GM12878 (cell line): ENCODE measurements around the gene PAPOLG. TPM values are rescaled to one million over a fixed set of nuclear protein-coding genes. Genes with fewer than 3 reads are reported as not detected.

Experiments used
- ATAC-seq: fragments of 200-7000 bp; cut with Tn5 transposase; 3 replicates; pipeline ENCODE4 v1.9.1; 2020; ENCODE audit warnings: mild to moderate bottlenecking, moderate library complexity
- BruUV-seq: library from RNA; stranded (reverse); fragments of 400-500 nt; replicated peaks from 2 replicates; lab custom pipeline; 2021; lab: Mats Ljungman, UMichigan
- CTCF ChIA-PET: fragments of 300-600 bp; sonication (Branson Sonifier 250); formaldehyde crosslinking; extraction: SDS; loops from one replicate; lab custom pipeline; 2021; ENCODE audit warnings: inconsistent platforms; lab: Yijun Ruan, JAX
- POLR2A ChIA-PET: fragments of 350-600 bp; formaldehyde crosslinking; extraction: SDS; loops from one replicate; lab custom pipeline; 2021; ENCODE audit warnings: inconsistent platforms; lab: Charles Lee
- RAD21 ChIA-PET: fragments of 300-600 bp; sonication (Branson Sonifier 250); formaldehyde crosslinking; loops from one replicate; lab custom pipeline; 2023; ENCODE audit warnings: antibody characterized with exemption; ENCODE audit not compliant: unreplicated experiment; lab: Charles Lee
- SMC1A ChIA-PET: fragments of 300-600 bp; sonication (Branson Sonifier 250); formaldehyde crosslinking; loops from one replicate; lab custom pipeline; 2023; ENCODE audit not compliant: unreplicated experiment, uncharacterized antibody; lab: Charles Lee
- DNase-seq: peaks from one replicate; pipeline ENCODE4 v3.0.0-alpha.2; 2011; ENCODE audit warnings: low read depth, low spot score
- FAIRE-seq: peaks from 3 replicates; lab custom pipeline; 2011; peaks lifted over from hg19 to GRCh38; lab: Jason Lieb, UNC
- H2AFZ ChIP-seq: 2 replicates; pipeline ENCODE4 v1.6.0; 2011; ENCODE audit warnings: low read depth, low read length, control low read depth; ENCODE audit not compliant: control insufficient read depth
- H3K27ac ChIP-seq: 2 replicates; pipeline ENCODE4 v1.5.1; 2011; ENCODE audit warnings: control low read depth; ENCODE audit not compliant: control insufficient read depth, insufficient read depth
- H3K27me3 ChIP-seq, 2 experiments: replicated peaks in 1 of 2; 2 replicates each; pipeline versions ENCODE4 v1.6.0 to v1.6.1; 2011; ENCODE audit warnings: low read length in 1 of 2; ENCODE audit not compliant: control insufficient read depth in 2 of 2, insufficient read depth in 2 of 2
- H3K36me3 ChIP-seq, 2 experiments: 2 replicates each; pipeline ENCODE4 v1.5.1; 2011; ENCODE audit warnings: low read length in 1 of 2; ENCODE audit not compliant: control insufficient read depth in 2 of 2, insufficient read depth in 2 of 2
- H3K4me1 ChIP-seq: 2 replicates; pipeline ENCODE4 v1.6.1; 2011; ENCODE audit warnings: mild to moderate bottlenecking, low read length, moderate library complexity, mixed read lengths; ENCODE audit not compliant: control insufficient read depth, insufficient read depth
- H3K4me2 ChIP-seq: 2 replicates; pipeline ENCODE4 v1.6.0; 2011; ENCODE audit warnings: control low read depth; ENCODE audit not compliant: control insufficient read depth, insufficient read depth
- H3K4me3 ChIP-seq: fragments of 200-600 bp; sonication (generic); 2 replicates; pipeline ENCODE4 v1.5.1; 2016
- H3K79me2 ChIP-seq: 2 replicates; pipeline ENCODE4 v1.6.0; 2011; ENCODE audit warnings: low read length; ENCODE audit not compliant: control insufficient read depth, insufficient read depth
- H3K9ac ChIP-seq: 2 replicates; pipeline ENCODE4 v1.8.0; 2011; ENCODE audit warnings: low read length, control low read depth, mixed read lengths; ENCODE audit not compliant: control insufficient read depth, insufficient read depth
- H3K9me3 ChIP-seq: replicated peaks from 3 replicates; pipeline ENCODE4 v1.5.1; 2011; ENCODE audit warnings: mild to moderate bottlenecking, low read length; ENCODE audit not compliant: control insufficient read depth, insufficient read depth
- H4K20me1 ChIP-seq: 2 replicates; pipeline ENCODE4 v1.6.0; 2011; ENCODE audit not compliant: control insufficient read depth, insufficient read depth
- BACH1 ChIP-seq: fragments of 450-650 bp; IDR thresholded peaks from 2 replicates; pipeline ENCODE4 v1.6.1; 2017; ENCODE audit warnings: mild to moderate bottlenecking, borderline replicate concordance
- E2F4 ChIP-seq: IDR thresholded peaks from 2 replicates; pipeline ENCODE4 v1.6.1; 2012; ENCODE audit warnings: low read depth, low read length, improper control_type of control experiment
- IKZF1 ChIP-seq: fragments of 450-650 bp; conservative IDR thresholded peaks from 2 replicates; pipeline ENCODE4 v1.6.1; 2017; ENCODE audit warnings: antibody characterized with exemption, mild to moderate bottlenecking
- JUND ChIP-seq: IDR thresholded peaks from 2 replicates; pipeline ENCODE4 v1.6.1; 2012; ENCODE audit warnings: low read depth, mild to moderate bottlenecking, low read length, improper control_type of control experiment, moderate library complexity
- PAX8 ChIP-seq: fragments of 450-650 bp; IDR thresholded peaks from 2 replicates; pipeline ENCODE4 v1.6.1; 2017; ENCODE audit warnings: mild to moderate bottlenecking, moderate library complexity
- PML ChIP-seq: IDR thresholded peaks from 2 replicates; pipeline ENCODE4 v1.6.1; 2012; ENCODE audit warnings: low read length, inconsistent platforms
- RB1 ChIP-seq: fragments of 450-650 bp; formaldehyde crosslinking; IDR thresholded peaks from 2 replicates; pipeline ENCODE4 v1.6.1; 2017; ENCODE audit warnings: mild to moderate bottlenecking, borderline replicate concordance
- RFX5 ChIP-seq: IDR thresholded peaks from 2 replicates; pipeline ENCODE4 v1.6.1; 2011; ENCODE audit warnings: low read depth, low read length, improper control_type of control experiment
- SMAD1 ChIP-seq: fragments of 450-650 bp; IDR thresholded peaks from 2 replicates; pipeline ENCODE4 v1.6.1; 2018; ENCODE audit warnings: mild to moderate bottlenecking, low read depth; ENCODE audit not compliant: partially characterized antibody
- SUPT20H ChIP-seq: IDR thresholded peaks from 2 replicates; pipeline ENCODE4 v1.6.1; 2011; ENCODE audit warnings: low read depth, mild to moderate bottlenecking, low read length, moderate library complexity, borderline replicate concordance; ENCODE audit not compliant: control insufficient read depth
- TCF12 ChIP-seq: IDR thresholded peaks from 2 replicates; pipeline ENCODE4 v1.6.1; 2011; ENCODE audit warnings: low read depth, mild to moderate bottlenecking, low read length
- ZNF384 ChIP-seq: IDR thresholded peaks from 2 replicates; pipeline ENCODE4 v1.6.1; 2012; ENCODE audit warnings: low read depth, mild to moderate bottlenecking, low read length, improper control_type of control experiment, borderline replicate concordance
- ZZZ3 ChIP-seq: IDR thresholded peaks from 2 replicates; pipeline ENCODE4 v1.6.1; 2011; ENCODE audit warnings: low read depth; ENCODE audit not compliant: control insufficient read depth, insufficient read length
- WGBS: methylation state at CpG from one replicate; pipeline ENCODE4 v1.1.6; 2016; ENCODE audit warnings: low lambda C conversion rate; ENCODE audit not compliant: insufficient replicate concordance, insufficient coverage; ENCODE audit errors: missing lambda C conversion rate; 5-methylcytosine and 5-hydroxymethylcytosine counted together
- in situ Hi-C: fragments of 300-500 bp; cut with MboI; formaldehyde crosslinking; loops from 9 replicates; pipeline ENCODE4 v1.14.3; 2018; ENCODE audit warnings: mixed read lengths
- intact Hi-C: fragments of 100-400 bp; cut with micrococcal nuclease; formaldehyde crosslinking; loops from one replicate; pipeline ENCODE4 v1.14.2; 2022; ENCODE audit not compliant: unreplicated experiment
- polyA plus RNA-seq, 11 experiments: library from polyadenylated mRNA; depleted of rRNA in 4 of 11; unstranded in 6 of 11; stranded (reverse) in 5 of 11; fragments of >200 nt; fragmentation: Nextera tagmentation in 4 of 11; fragmentation: Illumina TruSeq in 1 of 11; extraction: Ambion mirVana in 4 of 11; extraction: Trizol in 1 of 11; gene quantifications; 1 replicate in 1 of 11; 2 replicates in 10 of 11; pipeline versions ENCODE4 v1.2.1 to v1.2.3, GENCODE V29; 2011 to 2016; ENCODE audit warnings: inconsistent platforms in 2 of 11, missing spikeins in 2 of 11, low read depth in 1 of 11
- total RNA-seq, 4 experiments: library from RNA; depleted of rRNA in 3 of 4; stranded (reverse); fragments of >200 nt in 3 of 4; fragmentation: Illumina TruSeq in 1 of 4; extraction: Trizol in 1 of 4; gene quantifications; 2 replicates each; pipeline versions ENCODE4 v1.2.1 to v1.2.3, GENCODE V29; 2013 to 2021
- TF ChIP-seq, protein P1 (sequence below): fragments of 450-650 bp; IDR thresholded peaks from 2 replicates; pipeline ENCODE4 v1.6.1; 2016; ENCODE audit warnings: mild to moderate bottlenecking, moderate library complexity, borderline replicate concordance
- TF ChIP-seq, protein P2 (sequence below): IDR thresholded peaks from 2 replicates; pipeline ENCODE4 v1.6.1; 2012; ENCODE audit warnings: mild to moderate bottlenecking, low read depth, low read length
- TF ChIP-seq, protein P3 (sequence below): IDR thresholded peaks from 2 replicates; pipeline ENCODE4 v1.6.1; 2012; ENCODE audit warnings: low read depth, low read length, improper control_type of control experiment

Gene PAPOLG
- total and polyA plus RNA-seq, 10 of the 15 experiments (the other 5 are each of a cell fraction or from before 2014, with no cell fraction given) = 4.2 to 15.8 (median 10.7) TPM

- H3K4me3 ChIP-seq = no peak overlapping the region
- peaks cover 5% of the 10 kb centered on the region for H3K4me1 ChIP-seq
- ChIA-PET CTCF (interaction anchor here (0.6 to 1.9 kb wide), 2 partner anchors 114 to 175 kb away, joined by 3 to 15 read pairs; no protein-coding TSS in a partner anchor), SMC1A (interaction anchor here (0.8 to 1.0 kb wide), 2 partner anchors 8 to 163 kb away, joined by 4 read pairs; no protein-coding TSS in a partner anchor), POLR2A (interaction anchor here (0.6 to 0.7 kb wide), 3 partner anchors 12 to 147 kb away, joined by 3 to 6 read pairs (median 5); no protein-coding TSS in a partner anchor), RAD21 (interaction anchor here (1.2 to 1.4 kb wide), 3 partner anchors 16 to 176 kb away, joined by 3 to 4 read pairs (median 4); no protein-coding TSS in a partner anchor)
- BruUV-seq = no TSS peak
- no peak overlapping the region for H2AFZ ChIP-seq
- no peak overlapping the region for H3K9ac ChIP-seq
- no peaks in the 10 kb centered on the region for H3K79me2 ChIP-seq
- intact Hi-C loops (no loop called here), in situ Hi-C loops (no loop called here)
- no peaks in the 10 kb centered on the region for H3K36me3 ChIP-seq
- no peak for ATAC-seq
- H3K27me3 ChIP-seq = no peaks in the 10 kb centered on the region
- no peaks in the 10 kb centered on the region for H4K20me1 ChIP-seq
- WGBS = 88% methylated on average over 4 of the region's 4 CpGs
- no peak for DNase-seq
- H3K4me2 ChIP-seq = no peak overlapping the region
- no peak overlapping the region for H3K27ac ChIP-seq
- H3K9me3 ChIP-seq = no peaks in the 10 kb centered on the region
- FAIRE-seq = no peak
- TF ChIP-seq RFX5 = no peak
- TF ChIP-seq, protein P1, sequence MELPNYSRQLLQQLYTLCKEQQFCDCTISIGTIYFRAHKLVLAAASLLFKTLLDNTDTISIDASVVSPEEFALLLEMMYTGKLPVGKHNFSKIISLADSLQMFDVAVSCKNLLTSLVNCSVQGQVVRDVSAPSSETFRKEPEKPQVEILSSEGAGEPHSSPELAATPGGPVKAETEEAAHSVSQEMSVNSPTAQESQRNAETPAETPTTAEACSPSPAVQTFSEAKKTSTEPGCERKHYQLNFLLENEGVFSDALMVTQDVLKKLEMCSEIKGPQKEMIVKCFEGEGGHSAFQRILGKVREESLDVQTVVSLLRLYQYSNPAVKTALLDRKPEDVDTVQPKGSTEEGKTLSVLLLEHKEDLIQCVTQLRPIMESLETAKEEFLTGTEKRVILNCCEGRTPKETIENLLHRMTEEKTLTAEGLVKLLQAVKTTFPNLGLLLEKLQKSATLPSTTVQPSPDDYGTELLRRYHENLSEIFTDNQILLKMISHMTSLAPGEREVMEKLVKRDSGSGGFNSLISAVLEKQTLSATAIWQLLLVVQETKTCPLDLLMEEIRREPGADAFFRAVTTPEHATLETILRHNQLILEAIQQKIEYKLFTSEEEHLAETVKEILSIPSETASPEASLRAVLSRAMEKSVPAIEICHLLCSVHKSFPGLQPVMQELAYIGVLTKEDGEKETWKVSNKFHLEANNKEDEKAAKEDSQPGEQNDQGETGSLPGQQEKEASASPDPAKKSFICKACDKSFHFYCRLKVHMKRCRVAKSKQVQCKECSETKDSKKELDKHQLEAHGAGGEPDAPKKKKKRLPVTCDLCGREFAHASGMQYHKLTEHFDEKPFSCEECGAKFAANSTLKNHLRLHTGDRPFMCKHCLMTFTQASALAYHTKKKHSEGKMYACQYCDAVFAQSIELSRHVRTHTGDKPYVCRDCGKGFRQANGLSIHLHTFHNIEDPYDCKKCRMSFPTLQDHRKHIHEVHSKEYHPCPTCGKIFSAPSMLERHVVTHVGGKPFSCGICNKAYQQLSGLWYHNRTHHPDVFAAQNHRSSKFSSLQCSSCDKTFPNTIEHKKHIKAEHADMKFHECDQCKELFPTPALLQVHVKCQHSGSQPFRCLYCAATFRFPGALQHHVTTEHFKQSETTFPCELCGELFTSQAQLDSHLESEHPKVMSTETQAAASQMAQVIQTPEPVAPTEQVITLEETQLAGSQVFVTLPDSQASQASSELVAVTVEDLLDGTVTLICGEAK = no peak
- TF ChIP-seq IKZF1 = no peak
- no peak for TF ChIP-seq BACH1
- no peak for TF ChIP-seq JUND
- TF ChIP-seq SMAD1 = no peak
- TF ChIP-seq PAX8 = no peak
- no peak for TF ChIP-seq PML
- TF ChIP-seq, protein P2, sequence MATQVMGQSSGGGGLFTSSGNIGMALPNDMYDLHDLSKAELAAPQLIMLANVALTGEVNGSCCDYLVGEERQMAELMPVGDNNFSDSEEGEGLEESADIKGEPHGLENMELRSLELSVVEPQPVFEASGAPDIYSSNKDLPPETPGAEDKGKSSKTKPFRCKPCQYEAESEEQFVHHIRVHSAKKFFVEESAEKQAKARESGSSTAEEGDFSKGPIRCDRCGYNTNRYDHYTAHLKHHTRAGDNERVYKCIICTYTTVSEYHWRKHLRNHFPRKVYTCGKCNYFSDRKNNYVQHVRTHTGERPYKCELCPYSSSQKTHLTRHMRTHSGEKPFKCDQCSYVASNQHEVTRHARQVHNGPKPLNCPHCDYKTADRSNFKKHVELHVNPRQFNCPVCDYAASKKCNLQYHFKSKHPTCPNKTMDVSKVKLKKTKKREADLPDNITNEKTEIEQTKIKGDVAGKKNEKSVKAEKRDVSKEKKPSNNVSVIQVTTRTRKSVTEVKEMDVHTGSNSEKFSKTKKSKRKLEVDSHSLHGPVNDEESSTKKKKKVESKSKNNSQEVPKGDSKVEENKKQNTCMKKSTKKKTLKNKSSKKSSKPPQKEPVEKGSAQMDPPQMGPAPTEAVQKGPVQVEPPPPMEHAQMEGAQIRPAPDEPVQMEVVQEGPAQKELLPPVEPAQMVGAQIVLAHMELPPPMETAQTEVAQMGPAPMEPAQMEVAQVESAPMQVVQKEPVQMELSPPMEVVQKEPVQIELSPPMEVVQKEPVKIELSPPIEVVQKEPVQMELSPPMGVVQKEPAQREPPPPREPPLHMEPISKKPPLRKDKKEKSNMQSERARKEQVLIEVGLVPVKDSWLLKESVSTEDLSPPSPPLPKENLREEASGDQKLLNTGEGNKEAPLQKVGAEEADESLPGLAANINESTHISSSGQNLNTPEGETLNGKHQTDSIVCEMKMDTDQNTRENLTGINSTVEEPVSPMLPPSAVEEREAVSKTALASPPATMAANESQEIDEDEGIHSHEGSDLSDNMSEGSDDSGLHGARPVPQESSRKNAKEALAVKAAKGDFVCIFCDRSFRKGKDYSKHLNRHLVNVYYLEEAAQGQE = no peak
- no peak for TF ChIP-seq TCF12
- TF ChIP-seq, protein P3, sequence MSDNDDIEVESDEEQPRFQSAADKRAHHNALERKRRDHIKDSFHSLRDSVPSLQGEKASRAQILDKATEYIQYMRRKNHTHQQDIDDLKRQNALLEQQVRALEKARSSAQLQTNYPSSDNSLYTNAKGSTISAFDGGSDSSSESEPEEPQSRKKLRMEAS = no peak
- TF ChIP-seq RB1 = no peak
- no peak for TF ChIP-seq E2F4
- no peak for TF ChIP-seq ZZZ3
- no peak for TF ChIP-seq SUPT20H
- no peak for TF ChIP-seq ZNF384
These were observed 66.9 kb downstream of the PAPOLG start for GRCh38 chr2:60822987-60823386.
